Astrocyte (in vitro differentiated cells and primary cell): ENCODE measurements around the gene APPBP2. TPM values are rescaled to one million over a fixed set of nuclear protein-coding genes. Genes with fewer than 3 reads are reported as not detected.

Experiments
- DNase-seq: peaks from one replicate; pipeline ENCODE4 v3.0.0-alpha.2; 2010; ENCODE audit warnings: low read depth
- FAIRE-seq: peaks from 2 replicates; lab custom pipeline; 2011; peaks lifted over from hg19 to GRCh38; lab: Jason Lieb, UNC
- H2AFZ ChIP-seq: 2 replicates; pipeline ENCODE4 v1.6.0; 2012; ENCODE audit warnings: low read depth, low read length, inconsistent platforms
- H3K27ac ChIP-seq: 2 replicates; pipeline ENCODE4 v1.5.1; 2011; ENCODE audit warnings: low read depth, low read length, inconsistent platforms
- H3K27me3 ChIP-seq: 2 replicates; pipeline ENCODE4 v1.6.0; 2011; ENCODE audit warnings: low read length, inconsistent platforms; ENCODE audit not compliant: insufficient read depth
- H3K36me3 ChIP-seq: 2 replicates; pipeline ENCODE4 v1.5.1; 2011; ENCODE audit warnings: low read length, inconsistent platforms; ENCODE audit not compliant: insufficient read depth
- H3K4me1 ChIP-seq: 2 replicates; pipeline ENCODE4 v1.5.1; 2011; ENCODE audit warnings: low read length, inconsistent platforms; ENCODE audit not compliant: insufficient read depth
- H3K4me2 ChIP-seq: 2 replicates; pipeline ENCODE4 v1.6.0; 2012; ENCODE audit warnings: low read length, inconsistent platforms
- H3K4me3 ChIP-seq: 2 replicates; pipeline ENCODE4 v1.5.1; 2011; ENCODE audit warnings: low read depth, mild to moderate bottlenecking, low read length, inconsistent platforms; ENCODE audit not compliant: insufficient read depth
- H3K79me2 ChIP-seq: 2 replicates; pipeline ENCODE4 v1.6.0; 2012; ENCODE audit warnings: mild to moderate bottlenecking, low read length, inconsistent platforms; ENCODE audit not compliant: insufficient read depth
- H3K9ac ChIP-seq: 2 replicates; pipeline ENCODE4 v1.6.0; 2012; ENCODE audit warnings: mild to moderate bottlenecking, low read length, inconsistent platforms
- H3K9me3 ChIP-seq: 2 replicates; pipeline ENCODE4 v1.5.1; 2012; ENCODE audit warnings: low read depth, mild to moderate bottlenecking, low read length, inconsistent platforms; ENCODE audit not compliant: insufficient read depth
- H4K20me1 ChIP-seq: 2 replicates; pipeline ENCODE4 v1.6.0; 2012; ENCODE audit warnings: low read length, inconsistent platforms; ENCODE audit not compliant: insufficient read depth
- H3K27ac Mint-ChIP-seq: one replicate; pipeline ENCODE4 v1.8.0; 2021; ENCODE audit warnings: mild to moderate bottlenecking, mixed read lengths; ENCODE audit not compliant: unreplicated experiment
- H3K27me3 Mint-ChIP-seq: one replicate; pipeline ENCODE4 v1.8.0; 2021; ENCODE audit warnings: low read depth, mixed read lengths; ENCODE audit not compliant: unreplicated experiment
- H3K36me3 Mint-ChIP-seq: one replicate; pipeline ENCODE4 v1.8.0; 2021; ENCODE audit warnings: low read depth, mixed read lengths; ENCODE audit not compliant: unreplicated experiment
- H3K4me1 Mint-ChIP-seq: one replicate; pipeline ENCODE4 v1.8.0; 2021; ENCODE audit warnings: low read depth, mixed read lengths; ENCODE audit not compliant: unreplicated experiment
- H3K4me3 Mint-ChIP-seq: one replicate; pipeline ENCODE4 v1.8.0; 2021; ENCODE audit warnings: mild to moderate bottlenecking, moderate library complexity, mixed read lengths; ENCODE audit not compliant: unreplicated experiment
- H3K9me3 Mint-ChIP-seq: one replicate; pipeline ENCODE4 v1.8.0; 2021; ENCODE audit warnings: mild to moderate bottlenecking, mixed read lengths; ENCODE audit not compliant: unreplicated experiment
- EZH2 ChIP-seq: IDR thresholded peaks from 2 replicates; pipeline ENCODE4 v1.6.1; 2012; ENCODE audit warnings: mild to moderate bottlenecking, low read length, inconsistent platforms; ENCODE audit not compliant: insufficient read depth
- total RNA-seq: library from RNA; stranded (reverse); gene quantifications from 2 replicates; pipeline ENCODE4 v1.2.1, GENCODE V29; 2021
- TF ChIP-seq, protein P1 (sequence below): IDR thresholded peaks from 2 replicates; pipeline ENCODE4 v1.5.1; 2011; ENCODE audit warnings: low read depth, mild to moderate bottlenecking, inconsistent platforms, low read length, moderate library complexity; ENCODE audit not compliant: insufficient read depth

APPBP2 gene
- total RNA-seq, 1 donor from 2014 or later, result 53.3 TPM

GRCh38 chr17:60398227-60398959 is 127.6 kb downstream of the APPBP2 start:
- H3K27me3 Mint-ChIP-seq, result no peaks in the 10 kb centered on the region
- no peak overlapping the region for H3K27ac Mint-ChIP-seq
- DNase-seq (no peak), FAIRE-seq (no peak)
- Histone ChIP-seq H3K27me3 (no peaks in the 10 kb centered on the region), H3K4me2 (no peak overlapping the region), H3K4me3 (no peak overlapping the region), H3K9me3 (no peaks in the 10 kb centered on the region), H3K4me1 (no peaks in the 10 kb centered on the region), H3K27ac (no peak overlapping the region), H2AFZ (no peak overlapping the region), H3K9ac (no peak overlapping the region), H3K36me3 (no peaks in the 10 kb centered on the region), H3K79me2 (no peaks in the 10 kb centered on the region), H4K20me1 (no peaks in the 10 kb centered on the region)
- no peaks in the 10 kb centered on the region for H3K9me3 Mint-ChIP-seq
- TF ChIP-seq EZH2, result no peak
- TF ChIP-seq, protein P1, sequence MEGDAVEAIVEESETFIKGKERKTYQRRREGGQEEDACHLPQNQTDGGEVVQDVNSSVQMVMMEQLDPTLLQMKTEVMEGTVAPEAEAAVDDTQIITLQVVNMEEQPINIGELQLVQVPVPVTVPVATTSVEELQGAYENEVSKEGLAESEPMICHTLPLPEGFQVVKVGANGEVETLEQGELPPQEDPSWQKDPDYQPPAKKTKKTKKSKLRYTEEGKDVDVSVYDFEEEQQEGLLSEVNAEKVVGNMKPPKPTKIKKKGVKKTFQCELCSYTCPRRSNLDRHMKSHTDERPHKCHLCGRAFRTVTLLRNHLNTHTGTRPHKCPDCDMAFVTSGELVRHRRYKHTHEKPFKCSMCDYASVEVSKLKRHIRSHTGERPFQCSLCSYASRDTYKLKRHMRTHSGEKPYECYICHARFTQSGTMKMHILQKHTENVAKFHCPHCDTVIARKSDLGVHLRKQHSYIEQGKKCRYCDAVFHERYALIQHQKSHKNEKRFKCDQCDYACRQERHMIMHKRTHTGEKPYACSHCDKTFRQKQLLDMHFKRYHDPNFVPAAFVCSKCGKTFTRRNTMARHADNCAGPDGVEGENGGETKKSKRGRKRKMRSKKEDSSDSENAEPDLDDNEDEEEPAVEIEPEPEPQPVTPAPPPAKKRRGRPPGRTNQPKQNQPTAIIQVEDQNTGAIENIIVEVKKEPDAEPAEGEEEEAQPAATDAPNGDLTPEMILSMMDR, result no peak
- H3K4me1 Mint-ChIP-seq, result no peaks in the 10 kb centered on the region
- no peaks in the 10 kb centered on the region for H3K36me3 Mint-ChIP-seq
- H3K4me3 Mint-ChIP-seq, result no peak overlapping the region

DNA sequence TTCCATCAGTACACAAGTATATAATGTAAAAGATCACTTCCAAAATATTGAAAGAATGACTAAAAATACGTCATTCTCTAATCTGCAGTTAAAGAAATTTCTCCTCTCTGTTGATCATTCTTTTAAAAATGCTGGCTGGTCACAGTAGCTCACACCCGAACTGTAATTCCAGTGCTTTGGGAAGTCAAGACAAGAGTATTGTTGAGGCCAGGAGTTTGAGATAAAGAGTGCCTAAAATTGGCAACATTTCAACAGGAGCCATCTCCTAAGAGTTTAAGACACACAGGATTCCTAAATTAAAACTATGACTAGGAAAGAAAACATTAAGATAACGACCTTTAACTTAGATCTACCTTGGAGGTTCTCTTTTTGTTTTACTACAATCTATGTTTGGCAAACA is 129.6 kb downstream of the APPBP2 start:
- H3K9me3 ChIP-seq, result no peaks in the 10 kb centered on the region
- H3K27ac ChIP-seq, result no peak overlapping the region
- no peak overlapping the region for H3K4me3 Mint-ChIP-seq
- H2AFZ ChIP-seq, result no peak overlapping the region
- H4K20me1 ChIP-seq, result no peaks in the 10 kb centered on the region
- no peak for DNase-seq
- no peak for FAIRE-seq
- H3K27ac Mint-ChIP-seq, result no peak overlapping the region
- H3K9ac ChIP-seq, result no peak overlapping the region
- no peaks in the 10 kb centered on the region for H3K27me3 Mint-ChIP-seq
- peaks cover 3% of the 10 kb centered on the region for H3K4me1 Mint-ChIP-seq
- H3K27me3 ChIP-seq, result no peaks in the 10 kb centered on the region
- H3K36me3 ChIP-seq, result no peaks in the 10 kb centered on the region
- TF ChIP-seq, protein P1, result no peak
- TF ChIP-seq EZH2, result no peak
- H3K4me3 ChIP-seq, result no peak overlapping the region
- no peak overlapping the region for H3K4me2 ChIP-seq
- H3K79me2 ChIP-seq, result peaks cover 3% of the 10 kb centered on the region
- H3K4me1 ChIP-seq, result no peaks in the 10 kb centered on the region
- H3K36me3 Mint-ChIP-seq, result no peaks in the 10 kb centered on the region
- no peaks in the 10 kb centered on the region for H3K9me3 Mint-ChIP-seq

- Mint-ChIP-seq H3K27me3 (no peaks in the 10 kb centered on the region), H3K36me3 (no peaks in the 10 kb centered on the region), H3K4me3 (no peak overlapping the region), H3K27ac (no peak overlapping the region), H3K9me3 (no peaks in the 10 kb centered on the region), H3K4me1 (peaks cover 3% of the 10 kb centered on the region)
- Histone ChIP-seq H3K27me3 (no peaks in the 10 kb centered on the region), H2AFZ (no peak overlapping the region), H4K20me1 (peaks cover 6% of the 10 kb centered on the region), H3K4me1 (peaks cover 4% of the 10 kb centered on the region), H3K79me2 (peaks cover 11% of the 10 kb centered on the region), H3K36me3 (no peaks in the 10 kb centered on the region), H3K9ac (no peak overlapping the region), H3K4me3 (no peak overlapping the region), H3K9me3 (no peaks in the 10 kb centered on the region), H3K4me2 (no peak overlapping the region), H3K27ac (no peak overlapping the region)
- FAIRE-seq (no peak), DNase-seq (no peak)
- TF ChIP-seq, protein P1, result no peak
- TF ChIP-seq EZH2, result no peak
Measured at GRCh38 chr17:60395508-60396065, 130.5 kb downstream of the APPBP2 start.
